Activated naive CD4-positive, alpha-beta T cell treated with anti-CD3 and anti-CD28 coated beads, Interleukin-2, amount 50 U/mL, for 24 hours (primary cell): ENCODE data around the gene CCDC73.
A peak's percentile ranks its signal among the peaks of the same experiment; 100 is the strongest.
"Not testable (repeated sequence)": the region's sequence is repeated elsewhere in the genome, so short reads cannot be mapped to it uniquely, and the experiment has no call there.

ENCODE experiments used
- H3K27ac Mint-ChIP-seq: one replicate; pipeline ENCODE4 v1.8.0; 2021; ENCODE audit warnings: mild to moderate bottlenecking, mixed read lengths
- H3K27me3 Mint-ChIP-seq: one replicate; pipeline ENCODE4 v1.8.0; 2021; ENCODE audit warnings: mixed read lengths
- H3K36me3 Mint-ChIP-seq: one replicate; pipeline ENCODE4 v1.8.0; 2021; ENCODE audit warnings: mixed read lengths
- H3K4me1 Mint-ChIP-seq: one replicate; pipeline ENCODE4 v1.8.0; 2021; ENCODE audit warnings: mixed read lengths
- H3K4me3 Mint-ChIP-seq: one replicate; pipeline ENCODE4 v1.8.0; 2021; ENCODE audit warnings: mild to moderate bottlenecking, mixed read lengths
- H3K9me3 Mint-ChIP-seq: one replicate; pipeline ENCODE4 v1.8.0; 2021; ENCODE audit warnings: mixed read lengths

The CCDC73 gene

GRCh38 chr11:32602657-32603415, 191.6 kb downstream of the CCDC73 start:
- Mint-ChIP-seq H3K27me3 (no peaks in the 10 kb centered on the region), H3K4me3 (no peak overlapping the region), H3K4me1 (peaks cover 2% of the 10 kb centered on the region), H3K27ac (no peak overlapping the region), H3K9me3 (peaks cover 6% of the 10 kb centered on the region), H3K36me3 (peaks cover 16% of the 10 kb centered on the region)

GRCh38 chr11:32597921-32598320, 196.5 kb downstream of the CCDC73 start:
- Mint-ChIP-seq H3K9me3 (no peaks in the 10 kb centered on the region), H3K4me3 (no peak overlapping the region), H3K27ac (no peak overlapping the region), H3K36me3 (peaks cover 26% of the 10 kb centered on the region), H3K27me3 (no peaks in the 10 kb centered on the region), H3K4me1 (peaks cover 36% of the 10 kb centered on the region)

- H3K27ac Mint-ChIP-seq, H3K4me3 Mint-ChIP-seq, H3K27me3 Mint-ChIP-seq, H3K9me3 Mint-ChIP-seq: not testable (repeated sequence)
- Mint-ChIP-seq H3K36me3 (peaks cover 32% of the 10 kb centered on the region), H3K4me1 (peaks cover 45% of the 10 kb centered on the region)
Observed at GRCh38 chr11:32596114-32596513, 198.3 kb downstream of the CCDC73 start.

- Mint-ChIP-seq H3K36me3 (peaks cover 37% of the 10 kb centered on the region), H3K4me1 (peaks cover 55% of the 10 kb centered on the region), H3K27ac (no peak overlapping the region), H3K9me3 (no peaks in the 10 kb centered on the region), H3K4me3 (no peak overlapping the region), H3K27me3 (no peaks in the 10 kb centered on the region)
Observed at GRCh38 chr11:32594272-32594671, 200.2 kb downstream of the CCDC73 start.

GRCh38 chr11:32586576-32587190, 207.8 kb downstream of the CCDC73 start:
- Mint-ChIP-seq H3K36me3 (peaks cover 24% of the 10 kb centered on the region), H3K9me3 (no peaks in the 10 kb centered on the region), H3K27ac (peak overlapping the region; percentile 71), H3K27me3 (no peaks in the 10 kb centered on the region), H3K4me3 (peak overlapping the region; percentile 99), H3K4me1 (peaks cover 53% of the 10 kb centered on the region)

GRCh38 chr11:32584921-32585320, 209.5 kb downstream of the CCDC73 start:
- Mint-ChIP-seq H3K4me1 (peaks cover 46% of the 10 kb centered on the region), H3K4me3 (peak overlapping the region; percentile 99), H3K9me3 (no peaks in the 10 kb centered on the region), H3K36me3 (peaks cover 19% of the 10 kb centered on the region), H3K27ac (peak overlapping the region; percentile 99), H3K27me3 (no peaks in the 10 kb centered on the region)

- H3K4me3 Mint-ChIP-seq = peak within 1 kb of the TSS; percentile 99
- no peaks in the 10 kb centered on the region for H3K27me3 Mint-ChIP-seq
- no peaks in the 10 kb centered on the region for H3K9me3 Mint-ChIP-seq
- peaks cover 16% of the 10 kb centered on the region for H3K36me3 Mint-ChIP-seq
- peaks cover 39% of the 10 kb centered on the region for H3K4me1 Mint-ChIP-seq
- peak within 1 kb of the TSS; percentile 99 for H3K27ac Mint-ChIP-seq
Observed at GRCh38 chr11:32583459-32584271, 210.8 kb downstream of the CCDC73 start, which contains the start of gene EIF3M. Gene EIF3M, plus strand, starts transcription at chr11:32583831. Its CDS starts 57 bp downstream, at chr11:32583888.

- no peaks in the 10 kb centered on the region for H3K27me3 Mint-ChIP-seq
- H3K9me3 Mint-ChIP-seq = no peaks in the 10 kb centered on the region
- H3K4me3 Mint-ChIP-seq = no peak overlapping the region
- H3K27ac Mint-ChIP-seq = no peak overlapping the region
- H3K36me3 Mint-ChIP-seq = peaks cover 12% of the 10 kb centered on the region
- H3K4me1 Mint-ChIP-seq = peaks cover 23% of the 10 kb centered on the region
Observed at GRCh38 chr11:32581556-32581955, 212.9 kb downstream of the CCDC73 start.

- Mint-ChIP-seq H3K4me3 (no peak overlapping the region), H3K4me1 (peaks cover 17% of the 10 kb centered on the region), H3K27me3 (no peaks in the 10 kb centered on the region), H3K9me3 (no peaks in the 10 kb centered on the region), H3K36me3 (peaks cover 10% of the 10 kb centered on the region), H3K27ac (no peak overlapping the region)
Observed at GRCh38 chr11:32580967-32581366, 213.5 kb downstream of the CCDC73 start.

- no peaks in the 10 kb centered on the region for H3K36me3 Mint-ChIP-seq
- no peak overlapping the region for H3K4me3 Mint-ChIP-seq
- peaks cover 2% of the 10 kb centered on the region for H3K27me3 Mint-ChIP-seq
- no peaks in the 10 kb centered on the region for H3K9me3 Mint-ChIP-seq
- no peak overlapping the region for H3K27ac Mint-ChIP-seq
- peaks cover 3% of the 10 kb centered on the region for H3K4me1 Mint-ChIP-seq
Observed at GRCh38 chr11:32576456-32576855, 218.0 kb downstream of the CCDC73 start.

- H3K4me3 Mint-ChIP-seq = no peak overlapping the region
- H3K4me1 Mint-ChIP-seq = peaks cover 5% of the 10 kb centered on the region
- no peak overlapping the region for H3K27ac Mint-ChIP-seq
- no peaks in the 10 kb centered on the region for H3K36me3 Mint-ChIP-seq
- H3K9me3 Mint-ChIP-seq = no peaks in the 10 kb centered on the region
- peaks cover 2% of the 10 kb centered on the region for H3K27me3 Mint-ChIP-seq
Observed at GRCh38 chr11:32575070-32575469, 219.4 kb downstream of the CCDC73 start.

- Mint-ChIP-seq H3K4me1 (peaks cover 5% of the 10 kb centered on the region), H3K9me3 (no peaks in the 10 kb centered on the region), H3K36me3 (no peaks in the 10 kb centered on the region), H3K27me3 (peaks cover 2% of the 10 kb centered on the region), H3K4me3 (no peak overlapping the region), H3K27ac (no peak overlapping the region)
Observed at GRCh38 chr11:32574421-32574820, 220.0 kb downstream of the CCDC73 start.

GRCh38 chr11:32573228-32573627, 221.2 kb downstream of the CCDC73 start:
- Mint-ChIP-seq H3K4me1 (peaks cover 5% of the 10 kb centered on the region), H3K36me3 (no peaks in the 10 kb centered on the region), H3K27me3 (peaks cover 2% of the 10 kb centered on the region), H3K4me3 (no peak overlapping the region), H3K9me3 (no peaks in the 10 kb centered on the region), H3K27ac (no peak overlapping the region)

- Mint-ChIP-seq H3K4me1 (peaks cover 15% of the 10 kb centered on the region), H3K36me3 (no peaks in the 10 kb centered on the region), H3K4me3 (no peak overlapping the region), H3K9me3 (no peaks in the 10 kb centered on the region), H3K27ac (no peak overlapping the region), H3K27me3 (peaks cover 2% of the 10 kb centered on the region)
Observed at GRCh38 chr11:32571039-32571438, 223.4 kb downstream of the CCDC73 start.

GRCh38 chr11:32569313-32569881, 225.1 kb downstream of the CCDC73 start:
- Mint-ChIP-seq H3K27ac (no peak overlapping the region), H3K4me3 (no peak overlapping the region), H3K27me3 (peaks cover 2% of the 10 kb centered on the region), H3K9me3 (no peaks in the 10 kb centered on the region), H3K36me3 (no peaks in the 10 kb centered on the region), H3K4me1 (peaks cover 15% of the 10 kb centered on the region)
